Prostate gland (tissue), 1 donor: ENCODE measurements around the gene TCF7.

ENCODE experiments used
- POLR2A ChIP-seq: fragments of 450-650 bp; IDR thresholded peaks from one replicate; pipeline ENCODE4 v1.6.1; 2016; ENCODE audit warnings: antibody characterized with exemption, mild to moderate bottlenecking
- POLR2AphosphoS5 ChIP-seq: sonication (generic); formaldehyde crosslinking; IDR thresholded peaks from one replicate; pipeline ENCODE4 v1.6.1; 2017; ENCODE audit warnings: antibody characterized with exemption

DNA sequence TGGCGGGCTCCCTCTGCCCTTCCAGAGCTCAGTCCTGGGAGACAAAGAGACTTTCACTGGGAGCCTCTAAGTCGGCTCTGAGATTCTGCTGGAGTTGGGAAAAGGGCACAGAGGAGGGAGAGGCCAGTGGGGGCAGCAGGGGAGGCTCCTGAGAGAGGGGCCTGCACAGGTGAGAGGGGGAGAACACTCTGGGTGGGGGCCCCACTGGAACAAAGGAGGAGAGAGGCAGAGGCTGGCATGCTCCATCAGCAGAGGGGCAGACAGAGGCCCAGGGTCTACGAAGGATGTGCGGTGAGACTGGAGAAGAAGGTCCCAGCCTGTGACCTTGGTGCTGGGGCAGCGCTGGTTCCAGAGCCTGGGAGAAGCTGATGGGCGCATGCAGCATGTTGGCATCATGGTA is 8.9 kb downstream of the TCF7 start:
- TF ChIP-seq POLR2A (no peak), POLR2AphosphoS5 (no peak)
